ENCODE data around the gene SATB2.

- TF ChIP-seq CTCF (IDR thresholded peaks at IDR 0.05), result no peak
- TF ChIP-seq ZFX (IDR thresholded peaks at IDR 0.05; ENCODE audit: borderline replicate concordance), result no peak
Observed at GRCh38 chr2:199219551-199219950, 238.2 kb downstream of the SATB2 start.
